ENCODE measurements around the gene SLC22A23. TPM values are rescaled to one million over a fixed set of nuclear protein-coding genes. Genes with fewer than 3 reads are reported as not detected.
A peak's percentile ranks its signal among the peaks of the same experiment; 100 is the strongest.

The SLC22A23 gene
- total RNA-seq, 1 donor from 2014 or later = 18.7 TPM

GRCh38 chr6:3447005-3447404, 9.8 kb downstream of the SLC22A23 start:
- TF ChIP-seq CTCF (IDR thresholded peaks at IDR 0.05; ENCODE audit: insufficient read depth, low read length, severe bottlenecking) = no peak
- no peak overlapping the region for H3K4me3 ChIP-seq (ENCODE audit: low read depth, low read length)
- no peaks in the 10 kb centered on the region for H3K36me3 ChIP-seq (ENCODE audit: control insufficient read depth, insufficient read depth, low read length)
- FAIRE-seq (no peak), DNase-seq (ENCODE audit: low read depth) (no peak)
- H3K27me3 ChIP-seq (ENCODE audit: control insufficient read depth, insufficient read depth, low read length) = no peaks in the 10 kb centered on the region

GRCh38 chr6:3446184-3446583, 10.7 kb downstream of the SLC22A23 start:
- TF ChIP-seq CTCF (IDR thresholded peaks at IDR 0.05; ENCODE audit: insufficient read depth, low read length, severe bottlenecking) = no peak
- FAIRE-seq (no peak), DNase-seq (ENCODE audit: low read depth) (no peak)
- no peaks in the 10 kb centered on the region for H3K27me3 ChIP-seq (ENCODE audit: control insufficient read depth, insufficient read depth, low read length)
- no peaks in the 10 kb centered on the region for H3K36me3 ChIP-seq (ENCODE audit: control insufficient read depth, insufficient read depth, low read length)
- H3K4me3 ChIP-seq (ENCODE audit: low read depth, low read length) = no peak overlapping the region

- no peak for FAIRE-seq
- Histone ChIP-seq H3K4me3 (ENCODE audit: low read depth, low read length) (no peak overlapping the region), H3K36me3 (ENCODE audit: control insufficient read depth, insufficient read depth, low read length) (no peaks in the 10 kb centered on the region), H3K27me3 (ENCODE audit: control insufficient read depth, insufficient read depth, low read length) (no peaks in the 10 kb centered on the region)
- DNase-seq (ENCODE audit: low read depth) = no peak
- TF ChIP-seq CTCF (IDR thresholded peaks at IDR 0.05; ENCODE audit: insufficient read depth, low read length, severe bottlenecking) = no peak
These were observed 12.4 kb downstream of the SLC22A23 start for GRCh38 chr6:3444276-3445088.

GRCh38 chr6:3443221-3443515, 13.7 kb downstream of the SLC22A23 start:
- no peak overlapping the region for H3K4me3 ChIP-seq (ENCODE audit: low read depth, low read length)
- no peaks in the 10 kb centered on the region for H3K27me3 ChIP-seq (ENCODE audit: control insufficient read depth, insufficient read depth, low read length)
- no peak for FAIRE-seq
- no peak for TF ChIP-seq CTCF (IDR thresholded peaks at IDR 0.05; ENCODE audit: insufficient read depth, low read length, severe bottlenecking)
- no peaks in the 10 kb centered on the region for H3K36me3 ChIP-seq (ENCODE audit: control insufficient read depth, insufficient read depth, low read length)
- no peak for DNase-seq (ENCODE audit: low read depth)

- H3K27me3 ChIP-seq (ENCODE audit: control insufficient read depth, insufficient read depth, low read length) = no peaks in the 10 kb centered on the region
- no peak for FAIRE-seq
- H3K4me3 ChIP-seq (ENCODE audit: low read depth, low read length) = no peak overlapping the region
- no peak for TF ChIP-seq CTCF (IDR thresholded peaks at IDR 0.05; ENCODE audit: insufficient read depth, low read length, severe bottlenecking)
- DNase-seq (ENCODE audit: low read depth) = peak; percentile 71
- H3K36me3 ChIP-seq (ENCODE audit: control insufficient read depth, insufficient read depth, low read length) = no peaks in the 10 kb centered on the region
These were observed 14.2 kb downstream of the SLC22A23 start for GRCh38 chr6:3442431-3443220.

Data from bronchial epithelial cell (primary cell).